NCI-H2081 treated with DMSO at 0.1 percent for 48 hours (cell line): ENCODE measurements around the gene ZC3H12D.
"Not testable (repeated sequence)": the region's sequence is repeated elsewhere in the genome, so short reads cannot be mapped to it uniquely, and the experiment has no call there.

Experiments used
- DNase-seq: peaks from one replicate; lab custom pipeline; 2025; lab: John Stamatoyannopoulos, UW

Gene ZC3H12D

GRCh38 chr6:149484733-149485700 lies at the start of gene ZC3H12D:
TSS of gene ZC3H12D (minus strand) at chr6:149485014. CDS start at chr6:149474543, 10,471 bp downstream.
- no peak for DNase-seq

DNA sequence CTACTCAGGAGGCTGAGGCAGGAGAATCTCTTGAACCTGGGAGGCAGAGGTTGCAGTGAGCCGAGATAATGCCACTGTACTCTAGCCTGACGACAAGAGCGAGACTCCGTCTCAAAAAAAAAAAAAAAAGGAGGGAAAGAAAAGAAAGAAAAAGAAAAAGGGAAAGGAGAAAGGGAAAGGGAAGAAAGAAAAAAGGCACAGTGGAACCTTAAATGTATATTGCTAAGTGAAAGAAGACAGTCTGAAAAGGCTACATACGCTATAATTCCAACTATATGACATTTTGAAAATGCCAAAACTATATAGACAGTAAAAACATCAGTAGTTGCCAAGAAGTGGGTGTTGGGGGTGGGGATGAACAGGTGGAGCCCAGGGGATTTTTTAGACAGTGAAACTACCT lies 44.8 kb upstream of the ZC3H12D start:
- no peak for DNase-seq

GRCh38 chr6:149515494-149515893 lies 30.7 kb upstream of the ZC3H12D start:
- DNase-seq: no peak

- no peak for DNase-seq
These were observed 29.1 kb upstream of the ZC3H12D start for GRCh38 chr6:149513915-149514314.

DNA sequence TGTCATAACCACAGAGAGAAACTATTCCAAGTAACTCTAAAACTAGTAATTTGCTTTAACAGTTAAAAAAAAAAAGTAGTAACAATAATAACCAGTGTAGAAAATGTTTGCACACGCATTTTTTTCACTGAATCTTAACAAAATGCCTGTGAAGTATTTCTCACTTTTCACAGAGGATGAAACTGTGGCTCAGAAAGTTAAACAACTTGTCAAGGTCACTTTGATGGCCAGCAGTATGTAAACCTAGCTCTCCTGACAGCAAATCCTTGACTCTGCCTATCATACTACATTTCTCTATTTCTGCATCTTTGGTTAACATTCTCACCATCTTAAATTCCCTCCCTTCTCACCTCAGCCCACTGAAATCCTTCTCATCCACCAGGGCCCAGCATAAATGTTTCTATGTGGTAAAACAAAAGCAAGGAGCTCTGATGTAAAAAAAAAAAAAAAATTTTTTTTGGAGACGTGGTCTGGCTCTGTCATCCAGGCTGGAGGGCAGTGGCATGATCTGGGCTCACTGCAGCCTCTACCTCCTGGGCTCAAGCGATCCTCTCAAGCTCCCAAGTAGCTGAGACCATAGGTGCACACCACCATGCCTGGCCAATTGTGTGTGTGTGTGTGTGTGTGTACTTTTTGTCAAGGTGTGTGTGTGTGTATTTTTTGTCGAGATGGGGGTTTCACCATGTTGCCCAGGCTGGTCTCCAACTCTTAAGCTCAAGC lies 26.1 kb upstream of the ZC3H12D start:
- DNase-seq: no peak

GRCh38 chr6:149508485-149508884 lies 23.7 kb upstream of the ZC3H12D start:
- no peak for DNase-seq

DNA sequence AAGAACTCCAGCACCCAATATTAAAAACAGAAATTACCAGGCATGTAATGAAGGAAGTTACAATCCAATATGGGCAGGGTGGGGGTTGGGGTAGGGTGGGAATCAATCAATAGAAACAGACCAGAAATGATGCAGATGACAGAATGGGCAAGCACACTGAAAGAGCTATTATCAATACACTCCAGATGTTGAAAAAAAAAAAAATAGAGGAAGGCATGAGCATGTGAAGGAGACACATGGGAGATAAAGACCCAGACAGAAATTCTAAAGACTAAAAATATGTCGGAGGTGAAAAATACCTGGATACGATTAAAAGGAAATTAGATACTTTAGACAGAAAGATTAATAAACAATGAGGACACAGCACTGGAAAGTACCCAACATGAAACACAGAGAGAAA lies 19.1 kb upstream of the ZC3H12D start:
- no peak for DNase-seq

- no peak for DNase-seq
These were observed 18.5 kb upstream of the ZC3H12D start for GRCh38 chr6:149503276-149503675.

GRCh38 chr6:149501768-149502167 lies 17.0 kb upstream of the ZC3H12D start:
- DNase-seq: no peak

DNA sequence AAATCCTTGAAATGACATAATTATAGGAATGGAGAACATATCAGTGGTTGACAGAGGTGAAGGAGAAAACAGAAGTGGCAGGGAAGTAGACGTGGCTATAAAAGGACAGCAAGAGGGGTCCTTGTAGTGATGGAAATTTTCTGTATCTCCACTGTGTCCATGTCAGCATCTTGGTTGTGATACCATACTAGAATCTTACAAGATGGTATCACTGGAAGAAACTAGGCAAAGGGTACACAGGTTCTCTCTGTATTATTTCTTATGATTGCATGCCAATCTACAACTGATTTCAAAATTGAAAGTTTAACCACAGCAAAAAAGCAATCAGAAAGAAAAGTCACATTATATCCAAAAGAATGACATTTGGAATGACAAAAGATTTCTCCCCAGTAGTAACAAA lies 16.4 kb upstream of the ZC3H12D start:
- no peak for DNase-seq

DNA sequence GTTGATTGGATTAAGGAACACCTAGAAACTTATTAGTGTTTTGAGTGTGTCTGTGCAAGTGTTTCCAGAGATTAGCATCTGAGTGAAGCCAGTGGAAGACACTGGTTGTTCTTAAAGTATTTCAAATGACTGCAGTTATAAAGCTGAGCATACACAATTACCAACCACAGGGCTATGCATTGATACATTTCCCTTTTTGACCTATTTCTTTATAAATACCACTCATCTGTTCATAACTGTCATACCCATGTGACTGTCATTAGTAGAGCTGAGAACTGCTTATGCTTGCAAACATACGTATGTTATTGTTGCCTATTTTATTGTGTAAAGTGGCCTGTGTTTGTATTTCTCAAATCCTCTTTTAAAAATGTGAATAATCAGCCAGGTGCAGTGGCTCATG lies 15.3 kb upstream of the ZC3H12D start:
- no peak for DNase-seq

DNA sequence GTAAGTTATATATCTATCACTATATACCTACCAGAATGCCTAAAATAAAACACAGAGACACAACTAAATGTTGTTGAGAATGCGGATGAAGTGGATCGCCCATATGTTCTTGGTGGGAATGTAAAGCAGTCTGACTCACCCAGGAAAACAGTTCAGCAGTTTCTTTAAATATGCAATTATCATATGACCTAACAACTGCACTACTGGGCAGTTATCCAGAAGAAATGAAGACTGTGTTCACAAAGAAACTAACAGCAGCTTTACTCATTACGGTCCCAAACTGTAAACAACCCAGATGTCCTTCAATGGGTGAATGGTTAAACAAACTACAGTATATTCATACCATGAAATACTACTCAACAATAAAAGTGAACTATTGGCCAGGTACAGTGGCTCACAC lies 14.3 kb upstream of the ZC3H12D start:
- DNase-seq: no peak

DNA sequence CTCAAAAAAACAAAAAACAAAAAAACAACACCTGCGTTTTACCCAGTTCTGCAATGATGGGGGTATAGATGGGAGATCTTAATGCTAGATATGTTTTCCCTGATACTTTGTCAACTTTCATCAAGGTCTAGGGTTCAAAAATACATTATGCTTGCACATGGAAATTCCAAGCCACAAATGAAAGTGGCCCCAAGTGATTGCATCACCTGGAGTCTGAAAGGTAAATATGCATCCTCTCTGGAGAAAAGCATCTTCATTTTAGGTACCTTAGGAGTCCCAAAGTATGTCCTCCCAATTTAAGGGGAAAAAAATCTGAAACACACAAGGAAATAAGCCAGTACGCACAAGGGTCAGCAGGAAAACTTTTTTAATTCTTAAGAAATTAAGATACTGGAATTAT lies 12.6 kb upstream of the ZC3H12D start:
- no peak for DNase-seq

DNA sequence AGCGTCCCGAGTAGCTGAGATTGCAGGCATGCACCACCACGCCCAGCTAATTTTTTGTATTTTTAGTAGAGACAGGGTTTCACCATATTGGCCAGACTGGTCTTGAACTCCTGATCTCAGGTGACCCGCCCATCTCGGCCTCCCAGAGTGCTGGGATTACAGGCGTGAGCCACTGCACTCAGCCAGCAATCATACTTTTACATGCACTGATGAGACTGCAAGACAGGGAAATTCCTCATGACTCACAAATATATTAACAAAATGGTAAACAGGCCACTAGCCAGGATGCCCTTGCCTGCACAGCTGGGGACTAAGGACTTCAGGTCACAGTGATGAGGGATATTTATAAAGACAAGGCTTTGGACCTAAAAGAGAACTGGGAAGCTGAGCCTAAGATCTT lies 11.8 kb upstream of the ZC3H12D start:
- not testable (repeated sequence) for DNase-seq

DNA sequence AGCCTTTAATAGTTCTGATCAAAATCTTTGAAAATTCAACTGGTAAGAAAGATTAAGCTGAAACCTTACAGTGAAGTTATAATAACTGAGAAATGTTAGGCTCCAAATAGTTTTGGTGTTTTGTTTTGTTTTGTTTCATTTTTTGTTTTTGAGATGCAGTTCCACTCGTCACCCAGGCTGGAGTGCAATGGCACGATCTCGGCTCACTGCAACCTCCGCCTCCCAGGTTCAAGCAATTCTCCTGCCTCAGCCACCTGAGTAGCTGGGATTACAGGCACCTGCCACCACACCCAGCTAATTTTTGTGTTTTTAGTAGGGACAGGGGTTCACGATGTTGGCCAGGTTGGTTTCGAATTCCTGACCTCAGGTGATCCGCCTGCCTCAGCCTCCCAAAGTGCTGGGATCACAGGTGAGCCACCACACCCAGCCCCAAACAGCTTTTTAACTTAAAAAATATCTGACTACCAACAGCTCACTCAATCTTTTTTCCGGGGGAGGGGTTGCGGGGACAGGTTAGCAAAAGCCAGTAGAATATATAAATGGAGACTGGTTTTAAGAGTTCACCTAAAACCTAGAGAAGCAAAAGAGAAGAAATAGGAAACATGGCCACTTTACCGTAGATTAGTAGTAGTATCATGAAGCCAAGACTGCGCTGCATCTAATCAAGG lies 10.7 kb upstream of the ZC3H12D start:
- DNase-seq: not testable (repeated sequence)

DNA sequence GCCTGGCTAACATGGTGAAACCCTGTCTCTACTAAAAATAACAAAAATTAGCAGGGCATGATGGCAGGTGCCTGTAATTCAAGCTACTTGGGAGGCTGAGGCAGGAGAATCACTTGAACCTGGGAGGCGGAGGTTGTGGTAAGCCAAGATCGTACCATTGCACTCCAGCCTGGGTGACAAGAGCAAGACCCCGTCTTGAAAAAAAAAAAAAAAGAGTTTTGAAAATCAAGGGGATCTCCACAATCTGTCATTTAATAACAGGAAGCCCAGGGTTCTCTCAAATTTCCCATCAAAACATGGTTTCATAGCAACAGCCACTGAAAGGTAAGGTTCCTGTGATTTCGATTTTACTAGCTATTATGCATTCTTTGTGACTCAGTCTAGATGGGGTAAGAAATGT lies 10.0 kb upstream of the ZC3H12D start:
- DNase-seq: not testable (repeated sequence)

DNA sequence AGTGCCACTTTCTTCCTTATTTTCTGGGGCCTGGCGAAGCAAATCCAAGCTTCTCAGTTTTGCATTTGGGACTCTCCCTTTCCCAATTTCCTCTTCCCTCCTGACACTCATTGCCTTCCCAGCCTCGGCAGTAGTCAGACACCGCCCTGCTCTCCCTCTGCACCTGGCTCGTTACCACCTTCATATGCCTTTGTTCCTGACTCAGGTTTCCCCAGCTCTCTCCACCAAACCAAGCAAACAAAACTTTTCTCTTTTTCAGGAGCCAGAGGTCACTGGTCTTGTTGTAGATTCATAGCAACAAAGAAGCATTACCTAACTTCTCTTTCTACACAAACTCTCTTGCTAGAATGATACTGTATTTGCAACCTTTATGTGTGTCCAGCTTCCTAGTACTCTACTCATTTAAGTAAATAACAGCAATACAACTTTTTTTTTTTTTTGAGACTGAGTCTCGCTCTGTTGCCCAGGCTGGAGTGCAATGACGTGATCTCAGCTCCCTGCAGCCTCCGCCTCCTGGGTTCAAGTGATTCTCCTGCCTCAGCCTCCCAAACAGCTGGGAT lies 9.0 kb upstream of the ZC3H12D start:
- no peak for DNase-seq

GRCh38 chr6:149492798-149493343 lies 8.1 kb upstream of the ZC3H12D start:
- DNase-seq: no peak

- no peak for DNase-seq
These were observed 5.2 kb upstream of the ZC3H12D start for GRCh38 chr6:149489967-149490366.

DNA sequence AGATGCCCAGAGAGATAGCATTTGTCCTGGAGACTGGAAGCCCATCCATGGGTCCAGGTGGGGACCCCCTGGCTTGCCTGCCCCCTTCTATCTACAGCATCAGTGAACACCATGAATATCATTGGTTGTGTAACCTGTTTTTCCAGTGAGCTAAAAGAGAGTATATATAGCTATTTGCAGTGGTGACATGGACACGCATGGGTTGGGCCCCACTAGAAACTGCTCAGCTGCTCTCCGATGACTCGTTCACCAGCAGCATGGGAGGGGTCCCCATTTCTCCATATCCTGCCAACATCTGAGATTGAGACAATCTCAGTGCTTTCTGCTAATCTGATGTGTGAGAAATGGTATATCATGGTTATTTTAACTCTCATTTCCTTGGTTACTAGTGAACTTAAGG lies 4.0 kb upstream of the ZC3H12D start:
- no peak for DNase-seq

GRCh38 chr6:149487316-149487715 lies 2.5 kb upstream of the ZC3H12D start:
- DNase-seq: no peak
